HCT116 (cell line): Measurements from ENCODE around the gene AGTR1. TPM values are rescaled to one million over a fixed set of nuclear protein-coding genes. Genes with fewer than 3 reads are reported as not detected.

Experiments
- ATAC-seq: fragments of 200-7000 bp; cut with Tn5 transposase; 2 replicates; pipeline ENCODE4 v1.9.1; 2020; ENCODE audit warnings: mild to moderate bottlenecking, moderate library complexity
- BruUV-seq: library from RNA; stranded (reverse); fragments of 400-500 nt; replicated peaks from 2 replicates; lab custom pipeline; 2021; lab: Mats Ljungman, UMichigan
- CTCF ChIA-PET: fragments of 300-600 bp; sonication (Branson Sonifier 250); formaldehyde crosslinking; loops from one replicate; lab custom pipeline; 2021; ENCODE audit warnings: antibody characterized with exemption; lab: Charles Lee
- POLR2A ChIA-PET: fragments of 300-600, 350-600 bp; sonication (Branson Sonifier 250); formaldehyde crosslinking; loops from one replicate; lab custom pipeline; 2021; ENCODE audit warnings: antibody characterized with exemption; lab: Charles Lee
- RAD21 ChIA-PET, 2 experiments: fragments of 300-600 bp; sonication (Branson Sonifier 250); formaldehyde crosslinking; loops; one replicate each; lab custom pipeline; 2023; ENCODE audit warnings: low total read pairs in 2 of 2; ENCODE audit not compliant: uncharacterized antibody in 2 of 2, unreplicated experiment in 2 of 2, low non-redundant PET in 1 of 2; lab: Charles Lee
- DNase-seq: peaks from one replicate; pipeline ENCODE4 v3.0.0-alpha.2; 2010; ENCODE audit warnings: low read depth, low spot score
- H2AFZ ChIP-seq: fragments of 200-600 bp; shearing (Covaris generic), sonication (generic); 2 replicates; pipeline ENCODE4 v1.6.1; 2017; ENCODE audit warnings: low read depth, mixed run types, mixed read lengths, antibody characterized with exemption, low read length; ENCODE audit not compliant: poor library complexity, severe bottlenecking
- H3K27ac ChIP-seq: 2 replicates; pipeline ENCODE4 v1.5.1; 2012; ENCODE audit warnings: low read depth, low read length
- H3K27me3 ChIP-seq: fragments of 200-600 bp; sonication (generic); 2 replicates; pipeline ENCODE4 v1.6.1; 2016; ENCODE audit warnings: mixed run types, low read length, mixed read lengths; ENCODE audit not compliant: insufficient read depth
- H3K36me3 ChIP-seq, 2 experiments: fragments of 200-500 bp in 1 of 2; fragments of 200-600 bp in 1 of 2; sonication (Bioruptor generic) in 1 of 2; sonication (generic) in 1 of 2; 2 replicates each; pipeline versions ENCODE4 v1.5.1 to v1.6.1; 2014 to 2016; ENCODE audit warnings: low read length in 2 of 2, inconsistent platforms in 1 of 2, mixed read lengths in 1 of 2, mixed run types in 1 of 2; ENCODE audit not compliant: insufficient read depth in 2 of 2, control insufficient read depth in 1 of 2
- H3K4me1 ChIP-seq, 2 experiments: fragments of 200-600 bp in 1 of 2; sonication (generic) in 1 of 2; 2 replicates each; pipeline versions ENCODE4 v1.5.1 to v1.6.1; 2012 to 2017; ENCODE audit warnings: low read length in 2 of 2, inconsistent platforms in 1 of 2, mild to moderate bottlenecking in 1 of 2, mixed read lengths in 1 of 2, mixed run types in 1 of 2, moderate library complexity in 1 of 2; ENCODE audit not compliant: insufficient read depth in 2 of 2, control insufficient read depth in 1 of 2
- H3K4me2 ChIP-seq: fragments of 200-600 bp; sonication (generic); 2 replicates; pipeline ENCODE4 v1.6.1; 2017; ENCODE audit warnings: mixed run types, low read length, mixed read lengths
- H3K4me3 ChIP-seq, 2 experiments: fragments of 200-600 bp in 1 of 2; sonication (generic) in 1 of 2; replicated peaks in 1 of 2; 2 replicates each; pipeline ENCODE4 v1.5.1; 2011 to 2016; ENCODE audit warnings: low read length in 2 of 2, control low read depth in 1 of 2, low read depth in 1 of 2, mild to moderate bottlenecking in 1 of 2, mixed read lengths in 1 of 2, mixed run types in 1 of 2
- H3K79me2 ChIP-seq: fragments of 200-600 bp; sonication (generic); 2 replicates; pipeline ENCODE4 v1.6.1; 2017; ENCODE audit warnings: mild to moderate bottlenecking, mixed run types, low read length, moderate library complexity, mixed read lengths; ENCODE audit not compliant: insufficient read depth
- H3K9ac ChIP-seq: fragments of 200-600 bp; sonication (generic); 2 replicates; pipeline ENCODE4 v1.6.1; 2016; ENCODE audit warnings: low read length, mixed read lengths
- H3K9me2 ChIP-seq: fragments of 200-600 bp; sonication (generic), shearing (Covaris generic); 2 replicates; pipeline ENCODE4 v1.6.1; 2017; ENCODE audit warnings: mixed run types, mild to moderate bottlenecking, moderate library complexity; ENCODE audit not compliant: insufficient read depth
- H3K9me3 ChIP-seq, 2 experiments: fragments of 200-500 bp in 1 of 2; fragments of 200-600 bp in 1 of 2; sonication (Bioruptor generic) in 1 of 2; sonication (generic) in 1 of 2; 2 replicates each; pipeline ENCODE4 v1.6.1; 2014 to 2017; ENCODE audit warnings: low read length in 2 of 2, mixed read lengths in 2 of 2, inconsistent platforms in 1 of 2, low read depth in 1 of 2, mild to moderate bottlenecking in 1 of 2, mixed run types in 1 of 2, moderate library complexity in 1 of 2; ENCODE audit not compliant: control insufficient read depth in 1 of 2, insufficient read depth in 1 of 2
- H4K20me1 ChIP-seq: fragments of 200-600 bp; sonication (generic), shearing (Covaris generic); 2 replicates; pipeline ENCODE4 v1.6.1; 2017; ENCODE audit warnings: mixed run types, mild to moderate bottlenecking, moderate library complexity; ENCODE audit not compliant: insufficient read depth
- CEBPB ChIP-seq: IDR thresholded peaks from 2 replicates; pipeline ENCODE4 v1.6.1; 2012; ENCODE audit warnings: low read depth
- EGR1 ChIP-seq: IDR thresholded peaks from 2 replicates; pipeline ENCODE4 v1.6.1; 2012; ENCODE audit warnings: low read depth
- EZH2 ChIP-seq: fragments of 200-600 bp; sonication (generic); IDR thresholded peaks from 2 replicates; pipeline ENCODE4 v1.6.1; 2017; ENCODE audit warnings: antibody characterized with exemption, mixed run types
- JUND ChIP-seq: IDR thresholded peaks from 2 replicates; pipeline ENCODE4 v1.6.1; 2012
- POLR2A ChIP-seq: IDR thresholded peaks from 2 replicates; pipeline ENCODE4 v1.7.0; 2011; ENCODE audit warnings: borderline replicate concordance; ENCODE audit not compliant: insufficient read depth, insufficient read length; ENCODE audit errors: extremely low read depth
- RAD21 ChIP-seq: IDR thresholded peaks from 2 replicates; pipeline ENCODE4 v1.6.1; 2012; ENCODE audit warnings: low read depth, mild to moderate bottlenecking
- REST ChIP-seq: IDR thresholded peaks from 2 replicates; pipeline ENCODE4 v1.6.1; 2012; ENCODE audit warnings: low read depth
- SP1 ChIP-seq: IDR thresholded peaks from 2 replicates; pipeline ENCODE4 v1.6.1; 2012; ENCODE audit warnings: low read depth
- SRF ChIP-seq: IDR thresholded peaks from 2 replicates; pipeline ENCODE4 v1.6.1; 2012; ENCODE audit warnings: low read depth
- YY1 ChIP-seq: IDR thresholded peaks from 2 replicates; pipeline ENCODE4 v1.6.1; 2011; ENCODE audit warnings: low read length, low read depth, moderate library complexity, mild to moderate bottlenecking; ENCODE audit not compliant: insufficient replicate concordance; ENCODE audit errors: extremely low read depth
- ZNF274 ChIP-seq: fragments of 200-500 bp; sonication (Bioruptor generic); IDR thresholded peaks from 2 replicates; pipeline ENCODE4 v1.6.1; 2014; ENCODE audit warnings: mild to moderate bottlenecking, low read depth, low read length, inconsistent platforms
- intact Hi-C: fragments of 100-400 bp; cut with micrococcal nuclease; formaldehyde crosslinking; loops from 2 replicates; pipeline ENCODE4 v1.10.0; 2022
- total RNA-seq: library from RNA; stranded (reverse); gene quantifications from one replicate; pipeline ENCODE4 v1.2.1, GENCODE V29; 2021; ENCODE audit not compliant: unreplicated experiment
- TF ChIP-seq, protein P1 (sequence below): IDR thresholded peaks from 2 replicates; pipeline ENCODE4 v1.6.1; 2012

Gene AGTR1
- total RNA-seq, 1 experiment from 2014 or later = not detected

- TF ChIP-seq RAD21 (no peak), EGR1 (no peak), CEBPB (no peak), SP1 (no peak), SRF (no peak), POLR2A (no peak)
- TF ChIP-seq, all 23 proteins: peak for 3
Measured at GRCh38 chr3:148681080-148681479, 16.6 kb upstream of the AGTR1 start (continued).

- Histone ChIP-seq H3K4me1 (peaks cover 0 to 15% of the 10 kb centered on the region in 2 experiments; a peak in 3 of 4 replicates), H4K20me1 (no peaks in the 10 kb centered on the region), H3K4me3 (no peak overlapping the region), H3K27ac (no peak overlapping the region), H3K9me2 (no peaks in the 10 kb centered on the region; the same call in 1 of the 2 replicates), H3K36me3 (no peaks in the 10 kb centered on the region), H3K79me2 (no peaks in the 10 kb centered on the region), H3K4me2 (no peak overlapping the region), H2AFZ (peak overlapping the region; percentile 52), H3K27me3 (no peaks in the 10 kb centered on the region), H3K9ac (no peak overlapping the region), H3K9me3 (no peaks in the 10 kb centered on the region)
- BruUV-seq = no TSS peak
- TF ChIP-seq EZH2 = no peak
- TF ChIP-seq, protein P1, sequence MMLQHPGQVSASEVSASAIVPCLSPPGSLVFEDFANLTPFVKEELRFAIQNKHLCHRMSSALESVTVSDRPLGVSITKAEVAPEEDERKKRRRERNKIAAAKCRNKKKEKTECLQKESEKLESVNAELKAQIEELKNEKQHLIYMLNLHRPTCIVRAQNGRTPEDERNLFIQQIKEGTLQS = no peak
- no peak for TF ChIP-seq JUND
- TF ChIP-seq REST = no peak
- TF ChIP-seq ZNF274 = no peak
- no peak for TF ChIP-seq YY1
- no peak for DNase-seq
- ChIA-PET CTCF (no interaction called here), RAD21 (no interaction called here), POLR2A (no interaction called here)
- ATAC-seq = no peak
- intact Hi-C loops = no loop called here
Measured at GRCh38 chr3:148682997-148683396, 14.7 kb upstream of the AGTR1 start.
